Panc1 (cell line): Measurements from ENCODE around the gene DCST2.

Experiments
- POLR2AphosphoS5 ChIP-seq: IDR thresholded peaks from 2 replicates; pipeline ENCODE4 v1.6.1; 2012; ENCODE audit warnings: mild to moderate bottlenecking, low read depth, low read length, moderate library complexity
- TF ChIP-seq, protein P1 (sequence below): fragments of 450-650 bp; IDR thresholded peaks from 2 replicates; pipeline ENCODE4 v1.5.1; 2017; ENCODE audit warnings: mild to moderate bottlenecking
- TF ChIP-seq, protein P2 (sequence below), 2 experiments: IDR thresholded peaks; 2 replicates each; pipeline ENCODE4 v1.6.1; 2011 to 2012; ENCODE audit warnings: low read depth in 2 of 2, control low read depth in 1 of 2, low read length in 1 of 2, mild to moderate bottlenecking in 1 of 2, moderate library complexity in 1 of 2; ENCODE audit not compliant: insufficient read depth in 1 of 2

DNA sequence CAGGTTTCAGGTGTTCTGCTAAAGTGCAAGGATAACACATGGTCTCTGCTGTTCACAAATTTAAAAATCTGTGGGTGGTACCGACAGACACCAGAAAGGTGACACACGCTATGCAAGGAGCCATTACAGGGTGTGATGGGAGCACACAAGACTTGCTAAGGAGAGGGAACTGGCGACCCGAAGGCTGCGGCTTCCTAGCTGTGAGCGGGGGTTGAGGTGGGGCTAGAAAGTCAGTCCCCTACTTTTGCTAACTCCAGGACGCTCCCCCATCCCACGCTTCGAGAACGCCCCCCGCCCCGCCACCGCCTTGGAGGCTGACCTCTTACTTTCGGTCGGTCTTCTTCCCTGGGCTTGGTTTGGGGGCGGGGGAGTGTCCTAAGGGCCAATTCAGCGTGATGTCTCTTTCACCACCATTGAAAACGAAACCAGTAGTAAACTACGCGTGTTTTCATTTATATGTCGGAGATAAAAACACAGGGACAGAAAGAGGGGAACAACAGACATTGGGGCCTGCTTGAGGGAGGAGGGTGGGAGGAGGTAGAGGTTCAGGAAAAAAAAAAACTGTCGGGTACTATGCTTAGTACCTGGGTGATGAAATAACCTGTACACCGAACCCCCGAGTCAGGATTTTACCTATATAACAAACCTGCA lies 58.0 kb downstream of the DCST2 start:
- TF ChIP-seq, protein P1, sequence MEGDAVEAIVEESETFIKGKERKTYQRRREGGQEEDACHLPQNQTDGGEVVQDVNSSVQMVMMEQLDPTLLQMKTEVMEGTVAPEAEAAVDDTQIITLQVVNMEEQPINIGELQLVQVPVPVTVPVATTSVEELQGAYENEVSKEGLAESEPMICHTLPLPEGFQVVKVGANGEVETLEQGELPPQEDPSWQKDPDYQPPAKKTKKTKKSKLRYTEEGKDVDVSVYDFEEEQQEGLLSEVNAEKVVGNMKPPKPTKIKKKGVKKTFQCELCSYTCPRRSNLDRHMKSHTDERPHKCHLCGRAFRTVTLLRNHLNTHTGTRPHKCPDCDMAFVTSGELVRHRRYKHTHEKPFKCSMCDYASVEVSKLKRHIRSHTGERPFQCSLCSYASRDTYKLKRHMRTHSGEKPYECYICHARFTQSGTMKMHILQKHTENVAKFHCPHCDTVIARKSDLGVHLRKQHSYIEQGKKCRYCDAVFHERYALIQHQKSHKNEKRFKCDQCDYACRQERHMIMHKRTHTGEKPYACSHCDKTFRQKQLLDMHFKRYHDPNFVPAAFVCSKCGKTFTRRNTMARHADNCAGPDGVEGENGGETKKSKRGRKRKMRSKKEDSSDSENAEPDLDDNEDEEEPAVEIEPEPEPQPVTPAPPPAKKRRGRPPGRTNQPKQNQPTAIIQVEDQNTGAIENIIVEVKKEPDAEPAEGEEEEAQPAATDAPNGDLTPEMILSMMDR, result no peak
- TF ChIP-seq, protein P2, sequence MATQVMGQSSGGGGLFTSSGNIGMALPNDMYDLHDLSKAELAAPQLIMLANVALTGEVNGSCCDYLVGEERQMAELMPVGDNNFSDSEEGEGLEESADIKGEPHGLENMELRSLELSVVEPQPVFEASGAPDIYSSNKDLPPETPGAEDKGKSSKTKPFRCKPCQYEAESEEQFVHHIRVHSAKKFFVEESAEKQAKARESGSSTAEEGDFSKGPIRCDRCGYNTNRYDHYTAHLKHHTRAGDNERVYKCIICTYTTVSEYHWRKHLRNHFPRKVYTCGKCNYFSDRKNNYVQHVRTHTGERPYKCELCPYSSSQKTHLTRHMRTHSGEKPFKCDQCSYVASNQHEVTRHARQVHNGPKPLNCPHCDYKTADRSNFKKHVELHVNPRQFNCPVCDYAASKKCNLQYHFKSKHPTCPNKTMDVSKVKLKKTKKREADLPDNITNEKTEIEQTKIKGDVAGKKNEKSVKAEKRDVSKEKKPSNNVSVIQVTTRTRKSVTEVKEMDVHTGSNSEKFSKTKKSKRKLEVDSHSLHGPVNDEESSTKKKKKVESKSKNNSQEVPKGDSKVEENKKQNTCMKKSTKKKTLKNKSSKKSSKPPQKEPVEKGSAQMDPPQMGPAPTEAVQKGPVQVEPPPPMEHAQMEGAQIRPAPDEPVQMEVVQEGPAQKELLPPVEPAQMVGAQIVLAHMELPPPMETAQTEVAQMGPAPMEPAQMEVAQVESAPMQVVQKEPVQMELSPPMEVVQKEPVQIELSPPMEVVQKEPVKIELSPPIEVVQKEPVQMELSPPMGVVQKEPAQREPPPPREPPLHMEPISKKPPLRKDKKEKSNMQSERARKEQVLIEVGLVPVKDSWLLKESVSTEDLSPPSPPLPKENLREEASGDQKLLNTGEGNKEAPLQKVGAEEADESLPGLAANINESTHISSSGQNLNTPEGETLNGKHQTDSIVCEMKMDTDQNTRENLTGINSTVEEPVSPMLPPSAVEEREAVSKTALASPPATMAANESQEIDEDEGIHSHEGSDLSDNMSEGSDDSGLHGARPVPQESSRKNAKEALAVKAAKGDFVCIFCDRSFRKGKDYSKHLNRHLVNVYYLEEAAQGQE (IDR thresholded peaks at IDR 0.05; ENCODE audit: insufficient read depth in 1 of 2, low read depth in 2 of 2, low read length in 1 of 2), result no peak
- no peak for TF ChIP-seq POLR2AphosphoS5
